OCI-LY7 (cell line): ENCODE data around the gene TMEM43.

Experiments used
- EZH2phosphoT487 ChIP-seq: fragments of 200-600 bp; sonication (generic); IDR thresholded peaks from 2 replicates; pipeline ENCODE4 v1.6.1; 2018; ENCODE audit warnings: low read depth, borderline replicate concordance, mild to moderate bottlenecking, mixed run types, antibody characterized with exemption, low read length, moderate library complexity, mixed read lengths
- TF ChIP-seq, protein P1 (sequence below): fragments of 200-600 bp; sonication (generic); conservative IDR thresholded peaks from 2 replicates; pipeline ENCODE4 v1.5.1; 2014; ENCODE audit warnings: mild to moderate bottlenecking, antibody characterized with exemption, low read length, moderate library complexity, mixed read lengths

DNA sequence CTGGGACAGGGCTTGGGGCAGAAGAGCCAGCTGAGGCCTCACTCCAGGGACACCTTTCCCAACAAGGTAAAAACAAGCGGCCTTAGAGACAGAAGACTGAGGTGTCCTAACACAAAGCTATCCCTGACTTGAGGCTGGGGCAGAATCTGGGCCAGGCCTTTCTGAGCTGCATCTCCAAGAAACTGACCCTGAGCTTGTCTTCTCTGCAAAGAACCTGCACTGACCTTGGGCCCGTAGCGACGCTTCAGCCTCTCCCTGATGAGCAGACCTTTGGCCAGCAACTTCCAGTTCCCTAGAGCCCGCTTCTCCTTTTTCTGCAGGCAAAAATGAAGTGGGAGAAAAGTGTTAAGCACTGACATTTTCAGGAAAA, 22.2 kb downstream of the TMEM43 start:
- TF ChIP-seq, protein P1, sequence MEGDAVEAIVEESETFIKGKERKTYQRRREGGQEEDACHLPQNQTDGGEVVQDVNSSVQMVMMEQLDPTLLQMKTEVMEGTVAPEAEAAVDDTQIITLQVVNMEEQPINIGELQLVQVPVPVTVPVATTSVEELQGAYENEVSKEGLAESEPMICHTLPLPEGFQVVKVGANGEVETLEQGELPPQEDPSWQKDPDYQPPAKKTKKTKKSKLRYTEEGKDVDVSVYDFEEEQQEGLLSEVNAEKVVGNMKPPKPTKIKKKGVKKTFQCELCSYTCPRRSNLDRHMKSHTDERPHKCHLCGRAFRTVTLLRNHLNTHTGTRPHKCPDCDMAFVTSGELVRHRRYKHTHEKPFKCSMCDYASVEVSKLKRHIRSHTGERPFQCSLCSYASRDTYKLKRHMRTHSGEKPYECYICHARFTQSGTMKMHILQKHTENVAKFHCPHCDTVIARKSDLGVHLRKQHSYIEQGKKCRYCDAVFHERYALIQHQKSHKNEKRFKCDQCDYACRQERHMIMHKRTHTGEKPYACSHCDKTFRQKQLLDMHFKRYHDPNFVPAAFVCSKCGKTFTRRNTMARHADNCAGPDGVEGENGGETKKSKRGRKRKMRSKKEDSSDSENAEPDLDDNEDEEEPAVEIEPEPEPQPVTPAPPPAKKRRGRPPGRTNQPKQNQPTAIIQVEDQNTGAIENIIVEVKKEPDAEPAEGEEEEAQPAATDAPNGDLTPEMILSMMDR, result no peak
- no peak for TF ChIP-seq EZH2phosphoT487
